ENCODE measurements around the gene MUC2. TPM values are rescaled to one million over a fixed set of nuclear protein-coding genes. Genes with fewer than 3 reads are reported as not detected.

MUC2 gene
- total and polyA plus RNA-seq, 9 of the 15 experiments (the other 6 are each of a cell fraction or from before 2014, with no cell fraction given), result under 0.01 to 0.18 TPM; not detected in 7

DNA sequence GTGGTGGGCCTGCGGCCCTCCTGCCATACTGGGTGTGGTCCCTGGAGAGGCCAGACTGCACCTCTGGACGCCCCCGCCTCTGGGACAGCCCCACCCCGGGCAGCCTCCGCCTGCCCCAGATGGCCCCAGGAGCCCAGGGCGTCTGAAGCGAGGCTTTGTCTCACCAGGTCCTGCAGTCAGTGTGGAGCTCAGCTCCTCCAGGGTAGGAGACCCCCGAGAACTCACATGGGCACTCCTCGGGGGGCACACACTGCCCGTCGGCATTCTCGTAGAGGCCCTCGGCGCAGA lies 48.6 kb upstream of the MUC2 start (continued):
- TF ChIP-seq ZNF431 (CRISPR knock-in tag; IDR thresholded peaks at IDR 0.05) (no peak), POLR2A (conservative IDR thresholded peaks at IDR 0.05) (no peak), ZNF133 (CRISPR knock-in tag; IDR thresholded peaks at IDR 0.05) (no peak)
- TF ChIP-seq, protein P1, sequence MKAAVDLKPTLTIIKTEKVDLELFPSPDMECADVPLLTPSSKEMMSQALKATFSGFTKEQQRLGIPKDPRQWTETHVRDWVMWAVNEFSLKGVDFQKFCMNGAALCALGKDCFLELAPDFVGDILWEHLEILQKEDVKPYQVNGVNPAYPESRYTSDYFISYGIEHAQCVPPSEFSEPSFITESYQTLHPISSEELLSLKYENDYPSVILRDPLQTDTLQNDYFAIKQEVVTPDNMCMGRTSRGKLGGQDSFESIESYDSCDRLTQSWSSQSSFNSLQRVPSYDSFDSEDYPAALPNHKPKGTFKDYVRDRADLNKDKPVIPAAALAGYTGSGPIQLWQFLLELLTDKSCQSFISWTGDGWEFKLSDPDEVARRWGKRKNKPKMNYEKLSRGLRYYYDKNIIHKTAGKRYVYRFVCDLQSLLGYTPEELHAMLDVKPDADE (conservative IDR thresholded peaks at IDR 0.05; ENCODE audit: control insufficient read depth, low read depth, low read length), result no peak
- TF ChIP-seq, protein P2, sequence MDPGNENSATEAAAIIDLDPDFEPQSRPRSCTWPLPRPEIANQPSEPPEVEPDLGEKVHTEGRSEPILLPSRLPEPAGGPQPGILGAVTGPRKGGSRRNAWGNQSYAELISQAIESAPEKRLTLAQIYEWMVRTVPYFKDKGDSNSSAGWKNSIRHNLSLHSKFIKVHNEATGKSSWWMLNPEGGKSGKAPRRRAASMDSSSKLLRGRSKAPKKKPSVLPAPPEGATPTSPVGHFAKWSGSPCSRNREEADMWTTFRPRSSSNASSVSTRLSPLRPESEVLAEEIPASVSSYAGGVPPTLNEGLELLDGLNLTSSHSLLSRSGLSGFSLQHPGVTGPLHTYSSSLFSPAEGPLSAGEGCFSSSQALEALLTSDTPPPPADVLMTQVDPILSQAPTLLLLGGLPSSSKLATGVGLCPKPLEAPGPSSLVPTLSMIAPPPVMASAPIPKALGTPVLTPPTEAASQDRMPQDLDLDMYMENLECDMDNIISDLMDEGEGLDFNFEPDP (CRISPR knock-in tag; IDR thresholded peaks at IDR 0.05), result no peak

DNA sequence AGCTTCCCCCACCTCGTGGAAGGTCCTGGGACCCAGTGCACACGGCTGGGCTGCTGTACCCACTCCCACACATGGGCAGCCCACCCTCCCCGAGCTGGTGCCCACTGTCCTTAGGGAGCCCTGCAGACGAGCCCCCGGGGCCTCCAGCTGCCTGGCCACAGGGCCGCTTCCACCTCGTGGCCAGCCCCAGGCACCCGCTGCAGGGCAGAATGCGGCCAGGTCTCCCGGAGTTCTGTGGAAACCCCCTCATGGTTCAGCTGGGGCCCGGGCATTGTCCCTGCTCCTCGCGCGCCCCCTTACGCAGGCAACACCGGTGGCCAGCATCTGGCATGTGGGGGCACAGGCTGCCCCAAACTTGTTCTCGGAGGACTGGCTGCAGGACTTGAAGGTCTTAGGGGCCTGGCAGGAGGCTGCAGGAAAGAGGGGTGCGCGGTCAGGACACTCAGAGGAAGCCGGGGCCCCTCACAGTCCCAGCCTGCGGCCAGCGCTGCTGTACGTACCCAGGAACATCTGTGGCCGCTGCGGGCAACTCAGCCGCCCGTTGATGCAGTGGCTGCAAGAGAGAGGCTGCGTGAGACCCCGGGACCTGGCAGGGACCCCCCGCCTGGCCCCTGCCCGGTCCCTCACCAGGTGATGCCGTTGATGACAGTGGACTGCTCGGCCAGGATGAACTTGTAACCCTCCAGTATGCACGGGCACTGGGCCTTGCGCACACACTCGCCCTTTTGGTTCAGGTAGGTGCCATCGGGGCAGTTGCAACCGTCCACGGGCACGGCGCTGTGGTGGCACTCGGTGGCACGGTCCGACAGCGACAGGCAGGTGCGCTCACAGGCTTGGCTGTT lies 47.8 kb upstream of the MUC2 start:
- no peak for ATAC-seq

More for the DNA sequence above, 47.8 kb upstream of the MUC2 start:
- FAIRE-seq, result no peak
- Histone ChIP-seq H2AFZ (ENCODE audit: low read depth, low read length) (no peak overlapping the region), H3K9me1 (ENCODE audit: control insufficient read depth, insufficient read depth, low read length) (peaks cover 2% of the 10 kb centered on the region), H3K27ac (ENCODE audit: extremely low read depth, low read depth, low read length) (no peak overlapping the region), H3K4me2 (ENCODE audit: insufficient read depth, low read length) (no peak overlapping the region), H3K4me3 (no peak overlapping the region), H3K36me3 (ENCODE audit: control insufficient read depth, insufficient read depth, low read length) (no peaks in the 10 kb centered on the region), H3K4me1 (replicated peaks in 1 of 2; ENCODE audit: control insufficient read depth in 2 of 2, insufficient read depth in 2 of 2, low read length in 2 of 2) (peaks cover 0 to 67% of the 10 kb centered on the region in 2 experiments; a peak in 2 of 5 replicates), H3K9ac (ENCODE audit: insufficient read depth in 1 of 2, low read depth in 2 of 2, low read length in 2 of 2) (no peak overlapping the region; a peak in 1 of 4 replicates), H3K27me3 (ENCODE audit: control insufficient read depth in 2 of 2, insufficient read depth in 2 of 2, low read length in 2 of 2) (peaks cover 0 to 61% of the 10 kb centered on the region in 2 experiments; a peak in 3 of 5 replicates), H3K79me2 (ENCODE audit: control insufficient read depth, insufficient read depth, low read length) (no peaks in the 10 kb centered on the region), H3K9me3 (replicated peaks; ENCODE audit: control insufficient read depth, insufficient read depth, low read depth, low read length) (no peaks in the 10 kb centered on the region), H4K20me1 (replicated peaks; ENCODE audit: control insufficient read depth, insufficient read depth, low read length) (no peaks in the 10 kb centered on the region; the same call in 1 of the 2 replicates)
- no TSS peak for BruUV-seq (replicated peaks)
- WGBS (ENCODE audit: insufficient coverage, low coverage, missing lambda C conversion rate), result 11% methylated on average over 41 of the region's 46 CpGs
- in situ Hi-C loops (cut with MboI), result no loop called here
- ChIA-PET POLR2A (no interaction called here), CTCF (ENCODE audit: low intra/inter-chr PET ratio) (no interaction called here)
- intact Hi-C loops (cut with micrococcal nuclease), result no loop called here
- no peak for DNase-seq (ENCODE audit: extremely low read depth in 1 of 4, low spot score in 3 of 4)
- TF ChIP-seq ATF1 (CRISPR knock-in tag; IDR thresholded peaks at IDR 0.05), result no peak
- TF ChIP-seq ATF1 (tag; IDR thresholded peaks at IDR 0.05), result no peak
